HG03196 (cell line): ENCODE data around the gene ERLIN1.

Experiments used
- ATAC-seq: cut with Tn5 transposase; IDR thresholded peaks from one replicate; pipeline ENCODE4 v1.9.1; 2021; ENCODE audit not compliant: unreplicated experiment

Gene ERLIN1

GRCh38 chr10:100173035-100173434 is 12.8 kb downstream of the ERLIN1 start:
- no peak for ATAC-seq

- ATAC-seq = no peak
Measured at GRCh38 chr10:100172349-100172748, 13.5 kb downstream of the ERLIN1 start.

GRCh38 chr10:100168313-100168643 is 17.6 kb downstream of the ERLIN1 start:
- ATAC-seq = no peak

GRCh38 chr10:100167553-100168312 is 18.1 kb downstream of the ERLIN1 start:
- ATAC-seq = no peak

GRCh38 chr10:100163704-100164621 is 21.9 kb downstream of the ERLIN1 start:
- ATAC-seq = no peak

GRCh38 chr10:100162696-100163095 is 23.1 kb downstream of the ERLIN1 start:
- no peak for ATAC-seq

GRCh38 chr10:100158044-100158805 is 27.6 kb downstream of the ERLIN1 start:
- peak; percentile 74 for ATAC-seq

GRCh38 chr10:100157156-100157555 is 28.7 kb downstream of the ERLIN1 start:
- no peak for ATAC-seq

GRCh38 chr10:100155936-100156335 is 29.9 kb downstream of the ERLIN1 start:
- no peak for ATAC-seq

- no peak for ATAC-seq
Measured at GRCh38 chr10:100154666-100155065, 31.2 kb downstream of the ERLIN1 start.

- ATAC-seq = no peak
Measured at GRCh38 chr10:100153239-100153825, 32.5 kb downstream of the ERLIN1 start.

GRCh38 chr10:100151723-100152300 is 34.0 kb downstream of the ERLIN1 start:
- no peak for ATAC-seq

- ATAC-seq = peak; percentile 54
Measured at GRCh38 chr10:100148353-100149211, 37.2 kb downstream of the ERLIN1 start.

GRCh38 chr10:100146875-100147650 is 38.8 kb downstream of the ERLIN1 start:
- no peak for ATAC-seq

GRCh38 chr10:100146398-100146797 is 39.4 kb downstream of the ERLIN1 start:
- no peak for ATAC-seq

- no peak for ATAC-seq
Measured at GRCh38 chr10:100143756-100144155, 42.1 kb downstream of the ERLIN1 start.

GRCh38 chr10:100141446-100142087 is 44.3 kb downstream of the ERLIN1 start:
- no peak for ATAC-seq

- no peak for ATAC-seq
Measured at GRCh38 chr10:100140070-100140469, 45.8 kb downstream of the ERLIN1 start.
